ENCODE measurements around the gene GUK1.

DNA sequence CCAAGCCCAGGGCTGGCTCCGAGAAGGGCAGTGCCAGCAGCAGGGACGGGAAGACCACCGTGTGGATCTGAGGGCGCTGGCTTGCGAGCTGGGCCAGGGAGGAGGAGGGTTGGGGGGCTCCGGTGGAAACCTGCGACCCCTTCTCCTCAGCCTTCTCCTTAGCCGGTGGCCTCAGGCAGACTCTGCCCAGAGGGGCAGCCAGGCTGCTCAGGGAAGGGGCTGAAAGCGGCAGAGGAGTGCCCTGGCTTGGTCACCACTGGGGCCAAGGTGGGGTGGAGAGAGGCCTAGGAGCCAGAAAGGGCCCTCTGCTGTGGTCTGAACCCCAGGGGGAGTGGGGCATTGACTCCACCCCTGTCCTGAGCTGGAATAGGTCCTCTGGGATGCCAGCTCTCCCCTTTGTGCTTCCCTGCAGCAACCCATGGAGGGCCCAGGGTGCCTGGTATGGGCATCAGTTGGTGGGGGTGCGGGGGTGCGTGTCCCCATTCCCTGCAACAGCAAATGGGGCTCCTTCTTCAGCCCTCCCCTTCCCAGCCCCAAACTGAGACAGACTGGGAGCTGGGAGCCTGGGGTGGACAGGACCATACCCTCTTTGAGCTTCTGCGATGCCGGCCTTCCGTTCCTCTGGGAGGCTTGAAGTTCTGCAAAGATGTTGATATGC lies 19.1 kb downstream of the GUK1 start:
- TF ChIP-seq, protein P1, sequence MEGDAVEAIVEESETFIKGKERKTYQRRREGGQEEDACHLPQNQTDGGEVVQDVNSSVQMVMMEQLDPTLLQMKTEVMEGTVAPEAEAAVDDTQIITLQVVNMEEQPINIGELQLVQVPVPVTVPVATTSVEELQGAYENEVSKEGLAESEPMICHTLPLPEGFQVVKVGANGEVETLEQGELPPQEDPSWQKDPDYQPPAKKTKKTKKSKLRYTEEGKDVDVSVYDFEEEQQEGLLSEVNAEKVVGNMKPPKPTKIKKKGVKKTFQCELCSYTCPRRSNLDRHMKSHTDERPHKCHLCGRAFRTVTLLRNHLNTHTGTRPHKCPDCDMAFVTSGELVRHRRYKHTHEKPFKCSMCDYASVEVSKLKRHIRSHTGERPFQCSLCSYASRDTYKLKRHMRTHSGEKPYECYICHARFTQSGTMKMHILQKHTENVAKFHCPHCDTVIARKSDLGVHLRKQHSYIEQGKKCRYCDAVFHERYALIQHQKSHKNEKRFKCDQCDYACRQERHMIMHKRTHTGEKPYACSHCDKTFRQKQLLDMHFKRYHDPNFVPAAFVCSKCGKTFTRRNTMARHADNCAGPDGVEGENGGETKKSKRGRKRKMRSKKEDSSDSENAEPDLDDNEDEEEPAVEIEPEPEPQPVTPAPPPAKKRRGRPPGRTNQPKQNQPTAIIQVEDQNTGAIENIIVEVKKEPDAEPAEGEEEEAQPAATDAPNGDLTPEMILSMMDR (IDR thresholded peaks at IDR 0.05) = no peak
- TF ChIP-seq EZH2 (IDR thresholded peaks at IDR 0.05) (no peak), EZH2phosphoT487 (IDR thresholded peaks at IDR 0.05) (no peak)
